ENCODE data around the gene CD79A.

CD79A gene

GRCh38 chr19:41918653-41919244 lies 41.7 kb downstream of the CD79A start:
- DNase-seq (ENCODE audit: low spot score) = no peak

- no peak for DNase-seq (ENCODE audit: low spot score)
These were observed 43.1 kb downstream of the CD79A start for GRCh38 chr19:41919948-41920712.

GRCh38 chr19:41920882-41921576 lies 44.0 kb downstream of the CD79A start:
- DNase-seq (ENCODE audit: low spot score) = no peak

- DNase-seq (ENCODE audit: low spot score) = no peak
These were observed 44.8 kb downstream of the CD79A start for GRCh38 chr19:41921577-41922576.

- no peak for DNase-seq (ENCODE audit: low spot score)
These were observed 45.5 kb downstream of the CD79A start for GRCh38 chr19:41922585-41922984.

GRCh38 chr19:41923045-41923788 lies 46.1 kb downstream of the CD79A start:
- no peak for DNase-seq (ENCODE audit: low spot score)

GRCh38 chr19:41924151-41925145 lies 47.4 kb downstream of the CD79A start:
- DNase-seq (ENCODE audit: low spot score) = no peak

- DNase-seq (ENCODE audit: low spot score) = no peak
These were observed 48.3 kb downstream of the CD79A start for GRCh38 chr19:41925208-41926003.

GRCh38 chr19:41926028-41926762 lies 49.1 kb downstream of the CD79A start:
- DNase-seq (ENCODE audit: low spot score) = no peak

- no peak for DNase-seq (ENCODE audit: low spot score)
These were observed 49.9 kb downstream of the CD79A start for GRCh38 chr19:41926763-41927496.

GRCh38 chr19:41927497-41928192 lies 50.6 kb downstream of the CD79A start:
- no peak for DNase-seq (ENCODE audit: low spot score)

GRCh38 chr19:41928221-41928683 lies 51.2 kb downstream of the CD79A start, which contains the start of gene ERFL:
Gene ERFL (minus strand): TSS chr19:41928449. CDS start chr19:41912919, 15,530 bp downstream.
- no peak for DNase-seq (ENCODE audit: low spot score)

GRCh38 chr19:41928754-41929535 lies 51.9 kb downstream of the CD79A start:
- DNase-seq (ENCODE audit: low spot score) = no peak

- no peak for DNase-seq (ENCODE audit: low spot score)
These were observed 52.5 kb downstream of the CD79A start for GRCh38 chr19:41929536-41930071.

- DNase-seq (ENCODE audit: low spot score) = no peak
These were observed 53.2 kb downstream of the CD79A start for GRCh38 chr19:41930322-41930722.

Measured in left forelimb (tissue), 1 donor.